Esophagus muscularis mucosa (tissue), 4 donors: ENCODE data around the gene CTNNA2. TPM values are rescaled to one million over a fixed set of nuclear protein-coding genes. Genes with fewer than 3 reads are reported as not detected.
A peak's percentile ranks its signal among the peaks of the same experiment; 100 is the strongest.

Source experiments
- DNase-seq: peaks from one replicate; pipeline ENCODE4 v3.0.0-alpha.2; 2017; ENCODE audit errors: extremely low spot score
- H3K27ac ChIP-seq, 4 donors: fragments of 200-600 bp; sonication (generic); replicated peaks in 1 of 4; 1 replicate in 3 of 4; 2 replicates in 1 of 4; pipeline ENCODE4 v1.5.1; 2016 to 2019; ENCODE audit warnings: mild to moderate bottlenecking in 1 of 4
- H3K27me3 ChIP-seq, 4 donors: fragments of 200-600 bp; sonication (generic); one replicate each; pipeline versions ENCODE4 v1.5.1 to v1.6.0; 2016 to 2019
- H3K36me3 ChIP-seq, 4 donors: fragments of 200-600 bp; sonication (generic); one replicate each; pipeline ENCODE4 v1.5.1; 2016 to 2019
- H3K4me1 ChIP-seq, 4 donors: fragments of 200-600 bp; sonication (generic); one replicate each; pipeline ENCODE4 v1.5.1; 2016 to 2019
- H3K4me3 ChIP-seq, 4 donors: fragments of 200-600 bp; sonication (generic); 1 replicate in 2 of 4; 2 replicates in 2 of 4; pipeline ENCODE4 v1.5.1; 2016 to 2019; ENCODE audit warnings: mild to moderate bottlenecking in 4 of 4, moderate library complexity in 1 of 4
- H3K9me3 ChIP-seq, 4 donors: fragments of 200-600 bp; sonication (generic); 1 replicate in 3 of 4; 2 replicates in 1 of 4; pipeline ENCODE4 v1.5.1; 2016 to 2019
- CTCF ChIP-seq, 3 experiments: fragments of 200-600 bp in 2 of 3; fragments of 450-650 bp in 1 of 3; sonication (generic) in 2 of 3; IDR thresholded peaks; one replicate each; pipeline ENCODE4 v1.5.1; 2017 to 2019; ENCODE audit warnings: antibody characterized with exemption in 3 of 3, mild to moderate bottlenecking in 2 of 3, moderate library complexity in 1 of 3
- EP300 ChIP-seq: sonication (generic); formaldehyde crosslinking; IDR thresholded peaks from one replicate; pipeline ENCODE4 v1.6.1; 2017; ENCODE audit warnings: antibody characterized with exemption
- POLR2A ChIP-seq: fragments of 450-650 bp; IDR thresholded peaks from one replicate; pipeline ENCODE4 v1.6.1; 2017; ENCODE audit warnings: antibody characterized with exemption, moderate library complexity, mild to moderate bottlenecking, low read depth
- POLR2AphosphoS5 ChIP-seq, 2 donors: sonication (generic); formaldehyde crosslinking; IDR thresholded peaks; one replicate each; pipeline ENCODE4 v1.6.1; 2017; ENCODE audit warnings: antibody characterized with exemption in 2 of 2
- WGBS: methylation state at CpG from one replicate; pipeline ENCODE4 v1.1.5; 2018; 5-methylcytosine and 5-hydroxymethylcytosine counted together
- intact Hi-C: fragments of 100-400 bp; cut with DNase I; formaldehyde crosslinking; loops from one replicate; pipeline ENCODE4 v1.15.1; 2023
- total RNA-seq, 4 donors: library from RNA; depleted of rRNA; stranded (reverse); fragments of >200 nt; gene quantifications; one replicate each; pipeline versions ENCODE4 v1.1.0 to v1.2.1, GENCODE V29; 2016

CTNNA2 gene
- total RNA-seq, 4 donors from 2014 or later: 0.42 to 2.5 (median 1.1) TPM

DNA sequence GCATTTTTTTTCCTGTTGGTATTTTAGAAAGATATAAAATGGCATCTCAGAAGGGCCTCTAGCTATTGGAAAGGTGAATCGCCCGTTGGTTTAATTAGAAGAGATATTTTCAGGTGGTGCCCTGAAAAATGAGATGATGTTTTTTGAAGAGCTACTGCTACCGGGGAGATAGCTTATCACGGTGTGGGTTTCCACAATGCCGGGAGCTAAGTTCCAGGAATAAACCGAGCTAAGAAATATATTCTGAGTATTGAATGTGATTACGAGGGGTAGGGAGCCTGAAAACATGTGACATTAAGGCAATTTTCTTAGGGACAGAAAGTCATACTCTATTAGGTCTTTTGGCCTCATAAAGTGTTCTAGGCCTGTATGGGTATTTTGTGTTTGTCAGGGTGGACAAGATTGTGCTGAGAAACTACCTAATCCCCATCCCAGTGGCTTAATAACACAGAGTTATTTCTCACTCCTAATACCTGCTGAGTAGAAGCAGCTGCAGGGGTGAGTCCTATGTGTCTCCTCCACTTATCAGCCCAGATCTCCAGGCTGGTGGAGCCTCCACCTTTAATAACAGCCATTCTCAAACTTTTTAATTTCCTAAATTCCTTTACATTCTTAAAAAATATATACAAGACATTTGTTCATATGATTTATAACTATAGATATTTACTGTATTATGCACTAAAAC, 641.5 kb downstream of the CTNNA2 start:
- Histone ChIP-seq H3K4me1 (no peaks in the 10 kb centered on the region), H3K4me3 (no peak overlapping the region), H3K27me3 (no peaks in the 10 kb centered on the region), H3K9me3 (no peaks in the 10 kb centered on the region), H3K36me3 (no peaks in the 10 kb centered on the region), H3K27ac (no peak overlapping the region)
- WGBS: 80% methylated on average over 7 of the region's 7 CpGs
- intact Hi-C loops: no loop called here
- peak; percentile 77 for DNase-seq
- TF ChIP-seq POLR2AphosphoS5 (IDR thresholded peaks at IDR 0.05): no peak
- no peak for TF ChIP-seq EP300
- TF ChIP-seq CTCF (IDR thresholded peaks at IDR 0.05): no peak
- TF ChIP-seq POLR2A: no peak

DNA sequence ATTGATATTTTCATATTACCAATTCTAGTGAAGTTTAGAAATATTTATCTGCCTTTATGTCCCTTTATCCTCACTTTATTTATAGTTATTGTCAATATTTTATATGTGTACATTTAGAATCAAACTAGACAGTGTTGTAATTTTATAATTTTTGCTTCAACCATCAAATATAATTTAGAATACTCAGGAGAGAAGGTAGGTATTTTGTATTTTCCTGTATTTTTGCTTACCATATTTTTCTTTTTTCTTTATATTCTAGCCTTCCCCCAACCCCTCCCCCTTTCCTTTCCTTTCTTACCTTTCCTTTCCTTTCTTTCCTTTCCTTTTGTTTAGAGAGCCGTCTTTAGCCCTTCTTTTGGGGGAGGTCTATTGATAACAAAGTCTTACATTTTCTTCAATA, 651.5 kb downstream of the CTNNA2 start:
- intact Hi-C loops: no loop called here
- WGBS: 63% methylated on average over 1 of the region's 1 CpG
- DNase-seq: no peak
- no peak for TF ChIP-seq POLR2A
- TF ChIP-seq EP300: no peak
- TF ChIP-seq CTCF (IDR thresholded peaks at IDR 0.05): no peak
- no peak for TF ChIP-seq POLR2AphosphoS5 (IDR thresholded peaks at IDR 0.05)
- no peak overlapping the region for H3K27ac ChIP-seq
- H3K27me3 ChIP-seq: no peaks in the 10 kb centered on the region
- no peaks in the 10 kb centered on the region for H3K36me3 ChIP-seq
- peaks cover 0 to 11% (median 8%) of the 10 kb centered on the region in 4 donors for H3K9me3 ChIP-seq
- H3K4me3 ChIP-seq: no peak overlapping the region
- H3K4me1 ChIP-seq: no peaks in the 10 kb centered on the region

GRCh38 chr2:80166483-80167171, 653.8 kb downstream of the CTNNA2 start:
- intact Hi-C loops: no loop called here
- Histone ChIP-seq H3K4me3 (no peak overlapping the region), H3K27ac (no peak overlapping the region), H3K9me3 (no peaks in the 10 kb centered on the region), H3K4me1 (no peaks in the 10 kb centered on the region), H3K36me3 (no peaks in the 10 kb centered on the region), H3K27me3 (no peaks in the 10 kb centered on the region)
- no peak for TF ChIP-seq POLR2A
- TF ChIP-seq CTCF (IDR thresholded peaks at IDR 0.05): no peak
- TF ChIP-seq EP300: no peak
- no peak for TF ChIP-seq POLR2AphosphoS5 (IDR thresholded peaks at IDR 0.05)
- peak; percentile 14 for DNase-seq
- 35% methylated on average over 3 of the region's 3 CpGs for WGBS

DNA sequence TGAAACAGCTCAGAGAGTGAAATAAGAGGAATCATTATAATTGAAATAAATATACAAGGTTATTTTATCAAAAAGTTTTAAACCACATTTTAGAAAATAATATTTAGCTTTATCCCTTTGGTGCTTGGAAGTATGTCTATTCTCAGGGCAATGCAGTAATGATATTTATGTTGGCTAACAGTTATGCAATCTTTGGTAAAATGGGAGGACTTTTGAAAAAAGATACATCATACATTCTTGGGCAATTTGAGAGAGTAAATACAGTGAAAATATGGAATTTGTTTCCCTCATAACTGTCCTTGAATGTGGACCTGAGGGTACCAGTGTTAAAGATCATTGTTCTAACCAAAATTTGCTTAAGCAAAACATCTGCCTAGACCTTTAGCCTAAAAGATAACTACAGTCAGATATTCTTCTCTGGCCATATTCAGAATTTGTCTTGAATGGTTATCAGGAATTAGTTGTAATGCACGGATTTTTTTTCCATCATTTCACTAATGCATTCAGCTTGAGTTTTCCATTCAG, 654.5 kb downstream of the CTNNA2 start:
- Histone ChIP-seq H3K36me3 (no peaks in the 10 kb centered on the region), H3K4me3 (no peak overlapping the region), H3K9me3 (no peaks in the 10 kb centered on the region), H3K27me3 (no peaks in the 10 kb centered on the region), H3K4me1 (no peaks in the 10 kb centered on the region), H3K27ac (no peak overlapping the region)
- DNase-seq: no peak
- 80% methylated on average over 1 of the region's 1 CpG for WGBS
- TF ChIP-seq CTCF (IDR thresholded peaks at IDR 0.05): no peak
- no peak for TF ChIP-seq EP300
- no peak for TF ChIP-seq POLR2A
- TF ChIP-seq POLR2AphosphoS5 (IDR thresholded peaks at IDR 0.05): no peak
- intact Hi-C loops: no loop called here
